Measurements from ENCODE around the gene ZNFX1. TPM values are rescaled to one million over a fixed set of nuclear protein-coding genes. Genes with fewer than 3 reads are reported as not detected.

ZNFX1 gene
- total RNA-seq, 1 donor from 2014 or later: 61.2 TPM

- Mint-ChIP-seq H3K27ac (peak overlapping the region; percentile 62), H3K4me1 (peaks cover 54% of the 10 kb centered on the region), H3K9me3 (peaks cover 5% of the 10 kb centered on the region), H3K27me3 (no peaks in the 10 kb centered on the region), H3K36me3 (ENCODE audit: low read depth) (peaks cover 90% of the 10 kb centered on the region), H3K4me3 (peak overlapping the region; percentile 85)
- intact Hi-C loops (cut with micrococcal nuclease): no loop called here
- no peak for DNase-seq
Measured at GRCh38 chr20:49267327-49267726, 10.5 kb downstream of the ZNFX1 start.

GRCh38 chr20:49262444-49262843, 15.4 kb downstream of the ZNFX1 start:
- Mint-ChIP-seq H3K4me1 (peaks cover 29% of the 10 kb centered on the region), H3K4me3 (no peak overlapping the region), H3K36me3 (ENCODE audit: low read depth) (peaks cover 77% of the 10 kb centered on the region), H3K27ac (no peak overlapping the region), H3K27me3 (no peaks in the 10 kb centered on the region), H3K9me3 (no peaks in the 10 kb centered on the region)
- no peak for DNase-seq
- intact Hi-C loops (cut with micrococcal nuclease): no loop called here

- Mint-ChIP-seq H3K4me1 (peaks cover 18% of the 10 kb centered on the region), H3K36me3 (ENCODE audit: low read depth) (peaks cover 79% of the 10 kb centered on the region), H3K9me3 (no peaks in the 10 kb centered on the region), H3K27me3 (no peaks in the 10 kb centered on the region), H3K4me3 (no peak overlapping the region), H3K27ac (no peak overlapping the region)
- DNase-seq: no peak
- intact Hi-C loops (cut with micrococcal nuclease): no loop called here
Measured at GRCh38 chr20:49261173-49261572, 16.7 kb downstream of the ZNFX1 start.

GRCh38 chr20:49260218-49260617, 17.6 kb downstream of the ZNFX1 start:
- peaks cover 82% of the 10 kb centered on the region for H3K36me3 Mint-ChIP-seq (ENCODE audit: low read depth)
- no peaks in the 10 kb centered on the region for H3K9me3 Mint-ChIP-seq
- intact Hi-C loops (cut with micrococcal nuclease): no loop called here
- H3K27ac Mint-ChIP-seq: peak overlapping the region; percentile 60
- H3K4me1 Mint-ChIP-seq: peaks cover 12% of the 10 kb centered on the region
- H3K4me3 Mint-ChIP-seq: no peak overlapping the region
- no peaks in the 10 kb centered on the region for H3K27me3 Mint-ChIP-seq
- no peak for DNase-seq

- no peak overlapping the region for H3K4me3 Mint-ChIP-seq
- peaks cover 79% of the 10 kb centered on the region for H3K36me3 Mint-ChIP-seq (ENCODE audit: low read depth)
- peaks cover 12% of the 10 kb centered on the region for H3K4me1 Mint-ChIP-seq
- H3K27me3 Mint-ChIP-seq: no peaks in the 10 kb centered on the region
- DNase-seq: no peak
- intact Hi-C loops (cut with micrococcal nuclease): no loop called here
- H3K27ac Mint-ChIP-seq: peak overlapping the region; percentile 60
- no peaks in the 10 kb centered on the region for H3K9me3 Mint-ChIP-seq
Measured at GRCh38 chr20:49259799-49260198, 18.1 kb downstream of the ZNFX1 start.

- Mint-ChIP-seq H3K9me3 (no peaks in the 10 kb centered on the region), H3K27me3 (no peaks in the 10 kb centered on the region), H3K4me1 (peaks cover 12% of the 10 kb centered on the region), H3K4me3 (no peak overlapping the region), H3K27ac (peak overlapping the region; percentile 60), H3K36me3 (ENCODE audit: low read depth) (peaks cover 79% of the 10 kb centered on the region)
- intact Hi-C loops (cut with micrococcal nuclease): no loop called here
- no peak for DNase-seq
Measured at GRCh38 chr20:49259284-49259683, 18.6 kb downstream of the ZNFX1 start.

GRCh38 chr20:49256261-49256660, 21.6 kb downstream of the ZNFX1 start:
- intact Hi-C loops (cut with micrococcal nuclease): no loop called here
- H3K27ac Mint-ChIP-seq: no peak overlapping the region
- no peak overlapping the region for H3K4me3 Mint-ChIP-seq
- H3K9me3 Mint-ChIP-seq: no peaks in the 10 kb centered on the region
- H3K27me3 Mint-ChIP-seq: no peaks in the 10 kb centered on the region
- no peak for DNase-seq
- H3K36me3 Mint-ChIP-seq (ENCODE audit: low read depth): peaks cover 84% of the 10 kb centered on the region
- peaks cover 9% of the 10 kb centered on the region for H3K4me1 Mint-ChIP-seq

GRCh38 chr20:49252556-49253350, 25.1 kb downstream of the ZNFX1 start:
- Mint-ChIP-seq H3K9me3 (no peaks in the 10 kb centered on the region), H3K4me3 (no peak overlapping the region), H3K27ac (no peak overlapping the region), H3K4me1 (no peaks in the 10 kb centered on the region), H3K36me3 (ENCODE audit: low read depth) (peaks cover 89% of the 10 kb centered on the region), H3K27me3 (no peaks in the 10 kb centered on the region)
- DNase-seq: no peak
- intact Hi-C loops (cut with micrococcal nuclease): no loop called here

GRCh38 chr20:49248879-49249665, 28.8 kb downstream of the ZNFX1 start:
- DNase-seq: no peak
- Mint-ChIP-seq H3K27me3 (no peaks in the 10 kb centered on the region), H3K9me3 (no peaks in the 10 kb centered on the region), H3K4me3 (no peak overlapping the region), H3K36me3 (ENCODE audit: low read depth) (peaks cover 77% of the 10 kb centered on the region), H3K27ac (no peak overlapping the region), H3K4me1 (peaks cover 7% of the 10 kb centered on the region)
- intact Hi-C loops (cut with micrococcal nuclease): no loop called here

- peaks cover 9% of the 10 kb centered on the region for H3K4me1 Mint-ChIP-seq
- peaks cover 77% of the 10 kb centered on the region for H3K36me3 Mint-ChIP-seq (ENCODE audit: low read depth)
- no peak for DNase-seq
- H3K4me3 Mint-ChIP-seq: no peak overlapping the region
- peak overlapping the region; percentile 48 for H3K27ac Mint-ChIP-seq
- intact Hi-C loops (cut with micrococcal nuclease): no loop called here
- no peaks in the 10 kb centered on the region for H3K27me3 Mint-ChIP-seq
- H3K9me3 Mint-ChIP-seq: no peaks in the 10 kb centered on the region
Measured at GRCh38 chr20:49248301-49248700, 29.6 kb downstream of the ZNFX1 start.

- no peaks in the 10 kb centered on the region for H3K27me3 Mint-ChIP-seq
- DNase-seq: no peak
- H3K36me3 Mint-ChIP-seq (ENCODE audit: low read depth): peaks cover 76% of the 10 kb centered on the region
- intact Hi-C loops (cut with micrococcal nuclease): no loop called here
- peak overlapping the region; percentile 65 for H3K27ac Mint-ChIP-seq
- no peak overlapping the region for H3K4me3 Mint-ChIP-seq
- H3K4me1 Mint-ChIP-seq: peaks cover 9% of the 10 kb centered on the region
- H3K9me3 Mint-ChIP-seq: no peaks in the 10 kb centered on the region
Measured at GRCh38 chr20:49247792-49248191, 30.1 kb downstream of the ZNFX1 start.

GRCh38 chr20:49247169-49247723, 30.6 kb downstream of the ZNFX1 start:
- H3K9me3 Mint-ChIP-seq: no peaks in the 10 kb centered on the region
- no peaks in the 10 kb centered on the region for H3K27me3 Mint-ChIP-seq
- H3K36me3 Mint-ChIP-seq (ENCODE audit: low read depth): peaks cover 73% of the 10 kb centered on the region
- H3K4me3 Mint-ChIP-seq: no peak overlapping the region
- no peak for DNase-seq
- H3K27ac Mint-ChIP-seq: peak overlapping the region; percentile 65
- intact Hi-C loops (cut with micrococcal nuclease): no loop called here
- peaks cover 9% of the 10 kb centered on the region for H3K4me1 Mint-ChIP-seq

- Mint-ChIP-seq H3K4me3 (no peak overlapping the region), H3K4me1 (peaks cover 9% of the 10 kb centered on the region), H3K9me3 (no peaks in the 10 kb centered on the region), H3K27me3 (no peaks in the 10 kb centered on the region), H3K36me3 (ENCODE audit: low read depth) (peaks cover 71% of the 10 kb centered on the region), H3K27ac (peak overlapping the region; percentile 5)
- DNase-seq: peak; percentile 71
- intact Hi-C loops (cut with micrococcal nuclease): no loop called here
Measured at GRCh38 chr20:49245921-49246740, 31.7 kb downstream of the ZNFX1 start.

Measured in activated CD4-positive, alpha-beta T cell treated with anti-CD3 and anti-CD28 coated beads, Interleukin-2, amount 10 ng/mL, durations not matched to agents 24 days and 14 days (primary cell).